Smooth muscle cell (in vitro differentiated cells): Measurements from ENCODE around the gene NEK4. TPM values are rescaled to one million over a fixed set of nuclear protein-coding genes. Genes with fewer than 3 reads are reported as not detected.

Experiments used
- DNase-seq: peaks from one replicate; lab custom pipeline; 2025; ENCODE audit not compliant: unreplicated experiment; lab: John Stamatoyannopoulos, UW
- H2AFZ ChIP-seq: fragments of 200-600 bp; sonication (generic); 2 replicates; pipeline ENCODE4 v1.6.0; 2016; ENCODE audit warnings: antibody characterized with exemption, low read depth, mild to moderate bottlenecking
- H3F3A ChIP-seq: fragments of 200-600 bp; sonication (generic); 2 replicates; pipeline ENCODE4 v1.6.0; 2017; ENCODE audit warnings: antibody characterized with exemption, low read depth
- H3K27ac ChIP-seq: fragments of 200-600 bp; sonication (generic); 2 replicates; pipeline ENCODE4 v1.5.1; 2016; ENCODE audit warnings: low read depth, mild to moderate bottlenecking
- H3K27me3 ChIP-seq: fragments of 200-600 bp; sonication (generic); 2 replicates; pipeline ENCODE4 v1.6.1; 2016; ENCODE audit warnings: low read depth, mild to moderate bottlenecking
- H3K36me3 ChIP-seq: fragments of 200-600 bp; sonication (generic); 2 replicates; pipeline ENCODE4 v1.5.1; 2016; ENCODE audit warnings: low read depth
- H3K4me1 ChIP-seq: fragments of 200-600 bp; sonication (generic); 2 replicates; pipeline ENCODE4 v1.5.1; 2016; ENCODE audit warnings: low read depth
- H3K4me2 ChIP-seq: fragments of 200-600 bp; sonication (generic); 2 replicates; pipeline ENCODE4 v1.6.0; 2016; ENCODE audit warnings: mild to moderate bottlenecking
- H3K4me3 ChIP-seq: fragments of 200-600 bp; sonication (generic); 2 replicates; pipeline ENCODE4 v1.5.1; 2016; ENCODE audit warnings: mild to moderate bottlenecking
- H3K79me2 ChIP-seq: fragments of 200-600 bp; sonication (generic); 2 replicates; pipeline ENCODE4 v1.6.0; 2016; ENCODE audit warnings: low read depth, mild to moderate bottlenecking
- H3K9ac ChIP-seq: fragments of 200-600 bp; sonication (generic); 2 replicates; pipeline ENCODE4 v1.6.0; 2016; ENCODE audit warnings: low read depth
- H3K9me3 ChIP-seq: fragments of 200-600 bp; sonication (generic); replicated peaks from 2 replicates; pipeline ENCODE4 v1.5.1; 2016; ENCODE audit warnings: low read depth
- H4K20me1 ChIP-seq: fragments of 200-600 bp; sonication (generic); 2 replicates; pipeline ENCODE4 v1.6.0; 2016; ENCODE audit warnings: low read depth
- CTCF ChIP-seq: fragments of 200-600 bp; sonication (generic); IDR thresholded peaks from 2 replicates; pipeline ENCODE4 v1.5.1; 2017; ENCODE audit warnings: borderline replicate concordance, mild to moderate bottlenecking, antibody characterized with exemption; ENCODE audit not compliant: insufficient read depth, poor library complexity, severe bottlenecking
- WGBS: methylation state at CpG from one replicate; pipeline ENCODE4 v1.1.7; 2016; ENCODE audit warnings: low lambda C conversion rate; 5-methylcytosine and 5-hydroxymethylcytosine counted together
- polyA plus RNA-seq: library from polyadenylated mRNA; unstranded; fragments of >200 nt; fragmentation: Nextera tagmentation; extraction: Ambion mirVana; gene quantifications from 2 replicates; pipeline ENCODE4 v1.2.1, GENCODE V29; 2016
- total RNA-seq: library from RNA; depleted of rRNA; stranded (reverse); fragments of >200 nt; gene quantifications from 2 replicates; pipeline ENCODE4 v1.2.3, GENCODE V29; 2014

NEK4 gene
- total and polyA plus RNA-seq, 2 experiments from 2014 or later, result 8.6 to 11.0 TPM

GRCh38 chr3:52695798-52696671 lies 74.7 kb downstream of the NEK4 start:
- peaks cover 30% of the 10 kb centered on the region for H3K79me2 ChIP-seq
- peaks cover 32% of the 10 kb centered on the region for H4K20me1 ChIP-seq

DNA sequence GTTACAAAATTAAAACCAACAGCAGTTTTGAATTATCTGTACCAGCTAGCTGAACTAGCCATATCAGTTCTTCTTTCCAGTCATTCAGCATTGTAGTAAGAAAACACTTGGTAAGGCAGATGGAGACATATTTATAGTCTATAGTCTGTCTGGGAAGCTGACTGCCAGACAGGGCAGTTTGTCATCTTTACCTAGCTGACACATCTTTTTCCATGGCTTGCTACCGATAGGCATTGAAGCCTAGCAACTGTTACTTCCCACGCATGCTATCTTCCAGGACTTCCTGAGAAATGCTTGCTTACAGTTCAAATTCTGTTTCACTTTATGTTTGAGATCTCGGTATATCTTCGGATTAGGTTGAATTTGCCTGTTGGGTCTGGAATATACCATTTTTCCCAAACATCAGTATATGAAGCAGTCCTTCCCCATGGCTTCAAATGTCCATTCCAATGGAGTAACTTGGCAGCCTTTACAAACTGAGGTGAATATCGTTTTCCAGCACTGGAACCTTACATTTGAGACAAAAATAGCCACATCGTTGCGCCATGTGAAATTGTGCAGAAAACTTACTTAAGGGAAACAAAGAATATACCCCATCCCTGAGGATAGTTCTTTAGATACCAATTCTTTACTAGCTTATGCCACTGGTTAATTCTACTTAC lies 76.1 kb downstream of the NEK4 start:
- peak overlapping the region; percentile 58 for H3K27ac ChIP-seq
- TF ChIP-seq CTCF, result no peak
- H3F3A ChIP-seq, result peaks cover 54% of the 10 kb centered on the region
- H3K4me3 ChIP-seq, result no peak overlapping the region
- H3K27me3 ChIP-seq, result no peaks in the 10 kb centered on the region
- no peaks in the 10 kb centered on the region for H3K9me3 ChIP-seq
- peaks cover 41% of the 10 kb centered on the region for H3K36me3 ChIP-seq
- WGBS, result 81% methylated on average over 7 of the region's 7 CpGs
- H4K20me1 ChIP-seq, result peaks cover 20% of the 10 kb centered on the region
- H3K4me1 ChIP-seq, result no peaks in the 10 kb centered on the region
- H3K9ac ChIP-seq, result peak overlapping the region; percentile 26
- no peak for DNase-seq
- peaks cover 20% of the 10 kb centered on the region for H3K79me2 ChIP-seq
- H3K4me2 ChIP-seq, result no peak overlapping the region
- no peak overlapping the region for H2AFZ ChIP-seq

More at GRCh38 chr3:52695798-52696671, 74.7 kb downstream of the NEK4 start:
- Histone ChIP-seq H3K36me3 (peaks cover 36% of the 10 kb centered on the region), H3K4me3 (no peak overlapping the region), H3K4me1 (no peaks in the 10 kb centered on the region), H3K27me3 (no peaks in the 10 kb centered on the region), H2AFZ (no peak overlapping the region), H3K4me2 (no peak overlapping the region), H3F3A (peaks cover 52% of the 10 kb centered on the region), H3K9ac (no peak overlapping the region), H3K27ac (peak overlapping the region; percentile 58), H3K9me3 (no peaks in the 10 kb centered on the region)
- 97% methylated on average over 4 of the region's 4 CpGs for WGBS
- DNase-seq, result no peak
- no peak for TF ChIP-seq CTCF

DNA sequence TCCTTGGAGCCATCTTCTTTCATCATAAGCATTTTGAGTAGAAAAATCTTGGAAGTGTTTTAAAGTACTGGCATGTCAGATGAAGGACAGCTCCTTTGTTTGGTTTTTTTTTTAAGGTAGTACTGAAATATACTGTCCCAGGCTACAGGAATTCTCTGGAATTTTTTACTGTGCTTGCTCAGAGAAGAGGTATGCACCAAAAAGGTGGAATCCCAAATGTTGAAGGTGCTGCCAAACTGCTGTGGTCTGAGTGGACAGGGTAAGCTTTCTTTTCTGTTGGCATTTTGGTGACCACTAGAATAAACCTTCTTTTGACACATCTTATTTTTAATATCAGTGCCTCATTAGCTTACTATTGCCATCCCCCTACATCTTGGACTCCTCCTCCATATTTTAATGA lies 77.7 kb downstream of the NEK4 start:
- H3K4me3 ChIP-seq, result no peak overlapping the region
- H3K4me2 ChIP-seq, result no peak overlapping the region
- peaks cover 14% of the 10 kb centered on the region for H4K20me1 ChIP-seq
- H3K27me3 ChIP-seq, result no peaks in the 10 kb centered on the region
- no peak overlapping the region for H2AFZ ChIP-seq
- peaks cover 46% of the 10 kb centered on the region for H3K36me3 ChIP-seq
- no peak for TF ChIP-seq CTCF
- peaks cover 55% of the 10 kb centered on the region for H3F3A ChIP-seq
- DNase-seq, result no peak
- H3K4me1 ChIP-seq, result peaks cover 2% of the 10 kb centered on the region
- peak overlapping the region; percentile 58 for H3K27ac ChIP-seq
- H3K9me3 ChIP-seq, result no peaks in the 10 kb centered on the region
- no peak overlapping the region for H3K9ac ChIP-seq
- H3K79me2 ChIP-seq, result peaks cover 24% of the 10 kb centered on the region
